Motor neuron (in vitro differentiated cells): Measurements from ENCODE around the gene MMP28. TPM values are rescaled to one million over a fixed set of nuclear protein-coding genes. Genes with fewer than 3 reads are reported as not detected.
A peak's percentile ranks its signal among the peaks of the same experiment; 100 is the strongest.

Source experiments
- ATAC-seq, 8 experiments: fragments of 200-7000 bp; cut with Tn5 transposase; replicated peaks in 6 of 8; 2 replicates each; pipeline ENCODE4 v1.8.0; 2021; ENCODE audit warnings: mild to moderate bottlenecking in 8 of 8, moderate library complexity in 8 of 8
- H3K27ac ChIP-seq, 2 donors: fragments of 250-450 bp; sonication (Bioruptor Pico); 2 replicates each; pipeline ENCODE4 v1.9.0; 2021; ENCODE audit warnings: antibody characterized with exemption in 2 of 2, mild to moderate bottlenecking in 2 of 2, moderate library complexity in 1 of 2
- H3K4me1 ChIP-seq, 2 donors: fragments of 250-450 bp; sonication (Bioruptor Pico); replicated peaks in 1 of 2; 2 replicates each; pipeline ENCODE4 v1.6.1; 2021; ENCODE audit warnings: antibody characterized with exemption in 2 of 2, mild to moderate bottlenecking in 2 of 2, moderate library complexity in 1 of 2
- H3K4me3 ChIP-seq, 5 donors: fragments of 250-450 bp; sonication (Bioruptor Pico); 2 replicates each; pipeline ENCODE4 v1.9.0; 2021; ENCODE audit warnings: antibody characterized with exemption in 5 of 5, mild to moderate bottlenecking in 5 of 5, moderate library complexity in 4 of 5
- WGBS, 10 experiments: fragments of 450-650 bp; shearing (Covaris generic); methylation state at CpG; one replicate each; pipeline ENCODE4 v1.0.0; 2022; 5-methylcytosine and 5-hydroxymethylcytosine counted together
- in situ Hi-C, 9 experiments: fragments of 400-800 bp; cut with MboI; loops; one replicate each; pipeline ENCODE4 v1.15.0; 2021; ENCODE audit warnings: low sequenced_read_pairs in 9 of 9, low pct_unique_long_range_greater_than_20kb in 2 of 9; ENCODE audit not compliant: unreplicated experiment in 9 of 9
- total RNA-seq, 8 experiments: library from RNA; unstranded; fragments of 300-600 nt; gene quantifications; 2 replicates each; pipeline versions ENCODE4 v1.2.3 to v1.2.4, GENCODE V29; 2022

MMP28 gene
- total RNA-seq, 8 experiments from 2014 or later, result 0.09 to 11.1 (median 0.32) TPM; not detected in 3

DNA sequence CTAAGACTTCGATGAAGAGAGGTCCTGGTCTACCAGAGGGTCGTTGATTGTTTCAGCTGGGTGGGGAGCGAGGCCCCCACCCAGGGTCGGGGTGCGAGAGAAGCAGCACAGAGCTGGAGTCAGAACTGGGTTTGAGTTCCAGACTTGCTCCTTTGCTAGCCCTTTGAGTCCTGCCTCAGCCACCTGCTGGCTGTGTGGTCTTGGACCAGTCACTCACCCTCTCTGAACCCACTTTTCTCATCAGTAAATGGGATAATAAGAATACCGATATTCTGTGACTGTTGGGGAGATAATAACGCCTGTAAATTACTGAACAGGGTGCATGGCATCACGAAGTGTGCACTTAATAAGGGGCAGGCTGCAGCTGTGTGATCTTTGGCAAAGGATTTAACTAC lies 427 bp upstream of the MMP28 start:
- H3K4me1 ChIP-seq, result peaks cover 0 to 4% of the 10 kb centered on the region in 2 donors
- no peak overlapping the region for H3K27ac ChIP-seq
- in situ Hi-C loops, result no loop called here
- no peak for ATAC-seq
- WGBS, 10 experiments, result 36 to 62% (median 56%) methylated on average over 1 to 5 of the region's 8 CpGs; no CpG with 5 or more reads in 5 of the 10 experiments
- H3K4me3 ChIP-seq, result peak overlapping the region in 4 of 5 donors; percentile 37 to 46 (median 40)

DNA sequence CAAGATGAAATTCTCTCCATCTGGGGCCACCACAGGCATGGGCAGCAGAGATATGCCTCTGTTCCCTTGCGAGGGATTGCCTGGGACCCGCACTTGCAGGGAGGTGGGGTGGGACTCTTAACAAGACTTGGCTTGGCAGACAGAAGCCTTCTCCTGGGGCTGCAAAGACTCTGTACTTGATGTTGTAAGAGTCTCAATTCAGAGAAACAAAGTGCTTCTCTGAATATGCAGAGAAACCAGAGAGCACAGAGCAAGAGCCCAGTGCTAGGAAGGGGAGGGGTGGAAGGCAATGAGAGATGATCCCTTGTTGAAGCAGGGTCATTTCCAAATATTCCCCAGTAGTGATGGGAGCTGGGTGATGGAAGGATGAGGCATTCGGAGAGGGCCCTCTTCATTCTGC lies 2.2 kb downstream of the MMP28 start:
- 12 to 63% (median 33%) methylated on average over 1 to 2 of the region's 3 CpGs; no CpG with 5 or more reads in 4 of the 10 experiments for WGBS, 10 experiments
- peaks cover 0 to 7% of the 10 kb centered on the region in 2 donors for H3K4me1 ChIP-seq
- in situ Hi-C loops, result no loop called here
- ATAC-seq, result peak in 2 of 8 experiments; percentile 12 to 31
- H3K4me3 ChIP-seq, result no peak overlapping the region
- H3K27ac ChIP-seq, result no peak overlapping the region

DNA sequence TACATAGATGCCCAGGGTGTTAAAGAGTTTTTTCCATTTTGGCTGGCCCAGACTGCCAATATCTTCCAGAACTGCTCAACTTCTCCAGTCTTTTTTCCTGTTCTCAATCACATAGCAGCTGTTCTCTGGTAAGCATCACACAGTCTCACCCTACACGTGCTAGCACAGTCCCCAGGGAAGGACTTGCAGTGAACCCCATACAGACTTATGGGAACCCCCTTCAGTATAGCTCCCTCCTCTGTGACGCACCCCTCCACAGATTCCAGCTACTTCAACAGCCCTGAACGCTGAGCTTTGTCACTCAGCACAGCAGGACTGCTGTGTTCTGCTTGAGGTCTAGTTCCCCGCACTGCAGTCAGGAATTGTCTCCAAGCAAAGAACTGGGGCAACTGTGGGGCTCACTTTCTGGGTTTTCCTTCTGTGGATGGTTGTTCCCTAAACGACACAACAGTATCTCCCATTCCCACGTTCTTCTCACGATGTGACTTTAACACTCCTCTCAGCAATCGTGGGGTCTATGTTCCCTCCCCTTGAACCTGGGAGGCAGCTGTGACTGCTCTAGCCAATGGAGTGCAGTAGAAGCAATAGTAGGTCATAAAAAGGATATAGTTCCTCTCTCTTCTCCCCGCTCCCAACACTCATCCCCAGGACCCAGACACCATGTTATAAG lies 3.6 kb downstream of the MMP28 start:
- H3K27ac ChIP-seq, result no peak overlapping the region
- 0 to 53% (median 20%) methylated on average over 1 to 9 of the region's 9 CpGs; no CpG with 5 or more reads in 3 of the 10 experiments for WGBS, 10 experiments
- H3K4me1 ChIP-seq, result peaks cover 0 to 7% of the 10 kb centered on the region in 2 donors
- in situ Hi-C loops, result no loop called here
- no peak for ATAC-seq
- no peak overlapping the region for H3K4me3 ChIP-seq

DNA sequence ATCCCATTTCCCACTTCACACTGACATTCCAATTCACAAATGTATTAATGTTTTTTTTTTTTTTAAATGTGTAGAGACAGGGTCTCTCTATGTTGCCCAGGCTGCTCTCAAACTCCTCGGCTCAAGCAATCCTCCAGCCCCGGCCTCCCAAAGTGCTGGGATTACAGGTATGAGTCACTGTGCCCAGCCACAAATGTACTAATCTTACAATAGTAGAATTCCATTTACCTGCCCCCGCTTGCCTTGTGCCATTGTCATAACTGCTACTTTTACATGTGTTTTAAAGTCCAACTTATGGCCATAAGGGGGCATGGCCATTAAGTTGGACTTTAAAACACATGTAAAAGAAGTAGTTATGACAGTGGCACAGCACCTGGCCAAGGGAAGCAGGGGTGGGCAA lies 4.6 kb downstream of the MMP28 start:
- in situ Hi-C loops, result no loop called here

DNA sequence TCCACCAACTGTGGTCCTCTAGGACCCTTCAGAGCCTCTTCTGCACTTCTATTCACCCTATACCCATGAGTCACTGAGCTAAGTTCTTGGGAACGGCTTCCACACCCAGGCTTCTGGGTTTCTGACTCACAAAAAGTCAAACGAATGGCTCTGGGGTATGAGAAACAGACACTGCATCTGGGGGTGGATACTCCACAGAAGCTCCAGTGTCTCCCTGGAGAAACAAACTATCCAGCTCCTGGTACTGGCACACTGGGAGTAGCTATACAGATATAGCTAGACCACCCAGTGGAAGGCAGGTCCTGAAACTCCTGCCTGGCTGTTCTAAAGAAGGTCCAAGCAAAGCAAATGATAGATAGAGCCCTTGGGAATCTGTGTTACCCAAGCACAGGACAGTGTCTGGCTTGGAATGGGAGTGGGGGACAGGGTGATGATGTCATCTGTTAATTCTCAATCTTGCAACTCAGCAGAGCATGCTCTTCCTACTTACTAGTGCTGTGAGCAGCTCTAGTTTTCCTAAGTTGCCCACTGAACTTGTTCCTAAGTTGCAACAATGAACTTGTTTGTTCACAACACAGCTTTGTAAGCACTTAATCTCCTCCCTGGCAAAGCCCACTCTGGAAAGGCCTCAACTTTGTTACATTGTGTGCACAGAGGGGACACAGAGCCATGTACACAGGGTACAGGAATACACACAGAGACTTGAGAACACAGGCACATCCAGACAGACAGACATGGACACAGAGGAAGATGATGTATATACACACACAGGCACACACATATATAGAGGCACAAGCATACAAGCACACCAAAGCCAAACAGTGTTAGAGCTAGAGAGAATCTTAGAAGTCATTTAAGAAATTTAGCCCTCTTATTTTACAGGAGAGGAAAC lies 6.7 kb downstream of the MMP28 start:
- peaks cover 0 to 4% of the 10 kb centered on the region in 2 donors for H3K4me1 ChIP-seq
- WGBS, 10 experiments, result 0 to 59% (median 37%) methylated on average over 1 to 2 of the region's 2 CpGs; no CpG with 5 or more reads in 4 of the 10 experiments
- H3K4me3 ChIP-seq, result no peak overlapping the region
- in situ Hi-C loops, result no loop called here
- peak; percentile 40 to 97 (median 93) for ATAC-seq
- no peak overlapping the region for H3K27ac ChIP-seq

More for the DNA sequence above, 4.6 kb downstream of the MMP28 start:
- H3K27ac ChIP-seq, result no peak overlapping the region
- no peak for ATAC-seq
- peaks cover 0 to 7% of the 10 kb centered on the region in 2 donors for H3K4me1 ChIP-seq
- no peak overlapping the region for H3K4me3 ChIP-seq
- WGBS, 10 experiments, result 84 to 100% (median 100%) methylated on average over 1 to 3 of the region's 3 CpGs; no CpG with 5 or more reads in 1 of the 10 experiments

DNA sequence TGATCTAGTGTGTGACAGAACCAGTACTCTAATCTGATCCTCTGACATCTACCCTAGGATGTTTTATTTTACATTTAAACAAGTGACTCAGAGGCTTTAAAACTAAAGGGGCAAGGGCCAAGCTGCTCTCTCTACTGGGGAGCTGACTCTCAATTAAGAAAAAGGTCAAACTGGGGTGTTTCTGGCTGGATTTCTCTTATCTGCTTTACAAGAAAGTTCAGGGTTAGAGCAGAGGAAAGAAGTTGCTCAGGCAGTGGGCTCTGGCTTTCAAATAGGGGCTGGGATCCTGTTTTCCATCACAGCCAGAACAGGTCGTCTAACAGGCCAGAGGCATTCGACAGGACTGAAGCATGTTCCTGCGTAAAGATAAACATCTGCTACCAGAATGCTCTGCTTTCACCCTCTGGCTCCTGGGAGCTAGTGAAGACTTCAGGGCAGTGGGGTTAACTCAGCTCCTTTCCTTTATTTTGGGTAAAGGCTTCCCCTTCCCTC lies 8.5 kb downstream of the MMP28 start:
- ATAC-seq, result no peak
- Histone ChIP-seq H3K4me1 (peaks cover 0 to 4% of the 10 kb centered on the region in 2 donors), H3K4me3 (no peak overlapping the region), H3K27ac (no peak overlapping the region)
- in situ Hi-C loops, result no loop called here
- 0 to 46% (median 27%) methylated on average over 1 to 3 of the region's 3 CpGs; no CpG with 5 or more reads in 3 of the 10 experiments for WGBS, 10 experiments

DNA sequence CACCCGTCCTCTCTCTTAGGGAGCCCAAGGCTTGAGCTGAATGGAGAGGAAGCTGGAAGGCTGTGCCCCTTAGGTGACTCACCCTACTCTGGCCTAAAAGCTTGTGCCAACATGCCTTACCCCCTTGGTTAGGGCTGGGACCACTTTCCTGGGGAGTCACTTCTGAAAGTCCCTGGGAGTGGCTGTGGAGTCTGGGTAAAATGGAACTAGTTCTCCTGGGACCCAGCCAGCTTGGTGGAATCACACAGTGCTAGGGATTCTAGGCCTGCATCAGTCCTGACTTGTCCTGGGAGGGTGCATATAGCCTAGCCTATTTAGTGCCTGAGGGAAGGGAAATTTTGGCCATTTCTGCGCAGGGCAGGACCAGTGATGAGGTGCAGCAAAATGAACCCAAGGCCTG lies 10.5 kb downstream of the MMP28 start:
- in situ Hi-C loops, result no loop called here
- WGBS, 10 experiments, result 71 to 75% methylated on average over 1 of the region's 2 CpGs; no CpG with 5 or more reads in 8 of the 10 experiments
- peaks cover 0 to 4% of the 10 kb centered on the region in 2 donors for H3K4me1 ChIP-seq
- H3K4me3 ChIP-seq, result no peak overlapping the region
- H3K27ac ChIP-seq, result no peak overlapping the region
- peak in 2 of 8 experiments; percentile 5 to 7 for ATAC-seq

DNA sequence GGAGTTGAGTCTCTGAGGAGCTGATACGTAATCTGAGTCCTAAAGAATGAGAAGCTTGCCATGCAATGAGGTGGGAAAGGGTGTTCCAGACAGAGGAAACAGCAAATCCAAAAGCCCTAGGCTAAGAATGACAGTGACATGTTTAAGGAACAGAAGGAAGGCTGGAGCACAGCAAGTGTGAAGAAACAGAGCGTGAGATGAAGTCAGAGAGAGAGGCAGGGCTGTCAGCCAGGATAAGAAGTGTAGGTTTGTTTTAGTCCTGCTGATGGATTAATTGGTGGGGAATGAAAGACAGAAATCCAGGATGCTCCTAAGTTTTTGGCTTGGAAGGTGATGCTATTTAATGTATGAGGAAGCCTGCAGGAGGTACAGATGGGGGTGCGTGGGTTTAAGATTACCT lies 14.5 kb downstream of the MMP28 start:
- in situ Hi-C loops, result no loop called here
- Histone ChIP-seq H3K4me3 (no peak overlapping the region), H3K27ac (no peak overlapping the region), H3K4me1 (no peaks in the 10 kb centered on the region)
- no peak for ATAC-seq
- WGBS, 10 experiments, result 17 to 100% (median 64%) methylated on average over 1 to 3 of the region's 3 CpGs

DNA sequence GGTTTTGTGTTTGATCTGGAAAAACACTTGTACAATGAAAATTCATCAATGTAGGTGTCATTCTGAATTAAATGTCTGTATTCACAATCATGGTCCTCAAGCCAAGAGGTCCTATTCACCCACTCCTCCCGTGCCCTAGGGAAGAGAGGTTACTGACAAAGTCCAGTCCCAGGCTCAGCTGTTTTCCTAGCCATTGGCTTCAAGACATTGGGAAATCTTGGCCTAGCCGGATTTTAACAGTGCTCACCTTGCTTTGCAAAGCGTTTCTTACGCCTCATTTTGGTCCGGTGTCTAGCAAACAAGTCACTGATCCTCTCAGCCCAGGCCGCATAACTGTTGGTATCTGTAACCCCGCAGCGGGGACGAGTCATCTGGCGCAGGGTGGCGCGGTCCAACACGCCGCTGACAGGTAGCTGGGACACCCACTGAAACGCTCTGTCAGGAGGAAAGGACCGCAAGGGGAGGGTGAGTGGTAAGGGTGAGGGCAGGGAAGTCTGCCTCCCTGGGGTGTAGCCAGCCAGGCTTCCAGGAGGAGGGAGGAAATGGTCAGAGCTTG lies 16.7 kb downstream of the MMP28 start:
- Histone ChIP-seq H3K4me1 (peaks cover 9 to 16% of the 10 kb centered on the region in 2 donors), H3K4me3 (no peak overlapping the region), H3K27ac (no peak overlapping the region)
- in situ Hi-C loops, result no loop called here
- no peak for ATAC-seq
- WGBS, 10 experiments, result 65 to 100% (median 80%) methylated on average over 1 to 10 of the region's 16 CpGs; no CpG with 5 or more reads in 3 of the 10 experiments

DNA sequence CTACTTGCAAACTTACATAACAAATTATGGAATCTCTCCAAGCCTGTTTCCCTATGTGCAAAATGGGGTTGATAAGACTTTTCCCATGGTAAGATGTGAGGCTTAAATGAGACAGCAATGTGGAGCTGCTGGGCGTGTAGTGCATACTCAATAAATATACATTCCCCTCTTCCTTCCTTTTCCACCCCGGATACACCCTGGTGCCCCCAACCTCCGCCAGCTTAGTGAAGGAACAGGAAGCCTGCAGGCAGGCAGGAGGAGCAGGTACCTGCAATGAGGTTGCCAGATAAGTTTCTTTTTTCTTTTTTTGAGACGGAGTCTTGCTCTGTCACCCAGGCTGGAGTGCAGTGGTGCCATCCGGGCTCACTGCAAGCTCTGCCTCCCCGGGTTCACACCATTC lies 19.9 kb downstream of the MMP28 start:
- Histone ChIP-seq H3K4me3 (no peak overlapping the region), H3K27ac (no peak overlapping the region), H3K4me1 (peaks cover 9 to 32% of the 10 kb centered on the region in 2 donors)
- in situ Hi-C loops, result no loop called here
- WGBS, 10 experiments, result 33 to 100% (median 90%) methylated on average over 1 to 5 of the region's 6 CpGs; no CpG with 5 or more reads in 7 of the 10 experiments
- ATAC-seq, result peak in 2 of 8 experiments; percentile 8 to 16

DNA sequence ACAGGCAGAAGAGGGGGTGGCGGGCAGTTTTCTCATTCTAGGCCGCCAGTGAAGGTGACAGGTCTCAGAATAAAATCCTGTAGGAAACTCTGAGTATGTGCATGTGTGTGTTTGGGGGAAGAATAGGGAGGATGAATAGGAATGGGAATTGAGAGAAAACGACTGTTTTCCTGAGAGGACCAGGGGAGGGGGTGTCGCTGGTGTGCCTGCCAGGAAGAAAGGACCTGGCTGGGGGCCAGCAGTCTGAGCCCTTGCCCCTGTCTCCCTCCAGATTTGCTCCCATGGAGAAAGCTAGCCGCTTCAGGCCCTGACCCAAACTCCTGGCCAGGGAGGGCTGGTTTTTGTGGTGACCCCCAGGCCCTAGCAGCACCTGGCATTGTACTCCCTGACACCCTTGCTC lies 20.4 kb downstream of the MMP28 start:
- in situ Hi-C loops, result no loop called here
- Histone ChIP-seq H3K4me3 (no peak overlapping the region), H3K4me1 (peaks cover 9 to 32% of the 10 kb centered on the region in 2 donors), H3K27ac (no peak overlapping the region)
- peak in 5 of 8 experiments; percentile 20 to 34 (median 24) for ATAC-seq
- WGBS, 10 experiments, result 42 to 80% (median 55%) methylated on average over 2 to 4 of the region's 5 CpGs; no CpG with 5 or more reads in 4 of the 10 experiments

DNA sequence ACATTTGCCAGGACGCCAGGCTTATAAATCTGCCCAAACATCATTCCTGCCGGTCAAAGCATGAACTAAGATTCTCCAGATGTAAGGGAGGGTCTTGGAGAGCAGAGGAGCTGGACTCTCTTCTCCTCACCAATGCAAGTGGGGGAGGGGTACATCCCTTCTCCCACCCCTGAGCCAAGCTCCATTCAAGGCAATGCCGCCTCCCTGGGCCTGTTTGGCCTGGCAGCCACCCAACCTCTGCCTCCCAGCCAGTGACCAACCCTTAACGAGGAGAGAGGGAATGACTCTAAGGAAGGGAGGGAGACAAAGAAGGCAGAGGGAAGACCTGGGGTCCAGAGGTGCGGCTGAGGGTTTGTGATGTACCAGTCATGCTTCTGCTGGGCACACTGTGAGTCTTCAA lies 20.9 kb downstream of the MMP28 start:
- H3K27ac ChIP-seq, result no peak overlapping the region
- H3K4me1 ChIP-seq, result peaks cover 9 to 32% of the 10 kb centered on the region in 2 donors
- peak in 7 of 8 experiments; percentile 26 to 80 (median 39) for ATAC-seq
- WGBS, 10 experiments, result 0 to 100% (median 80%) methylated on average over 1 to 3 of the region's 5 CpGs; no CpG with 5 or more reads in 5 of the 10 experiments
- in situ Hi-C loops, result no loop called here
- H3K4me3 ChIP-seq, result no peak overlapping the region
